ENCODE measurements around the gene MAST4. TPM values are rescaled to one million over a fixed set of nuclear protein-coding genes. Genes with fewer than 3 reads are reported as not detected.
A peak's percentile ranks its signal among the peaks of the same experiment; 100 is the strongest.

MAST4 gene
- polyA plus RNA-seq (2013, experiment 1 of 2) = 6.1 TPM
- 5.1 TPM for polyA plus RNA-seq (2013, experiment 2 of 2)

GRCh38 chr5:66595756-66596635 is at the start of gene MAST4:
Gene MAST4 (plus strand): TSS chr5:66596393. CDS start chr5:66596656, 263 bp downstream.
- peak within 1 kb of the TSS; percentile 32 for H3K9ac ChIP-seq (ENCODE audit: low read length)
- no peak within 1 kb of the TSS for H2BK5ac ChIP-seq (ENCODE audit: low read depth, low read length, poor library complexity, severe bottlenecking)

DNA sequence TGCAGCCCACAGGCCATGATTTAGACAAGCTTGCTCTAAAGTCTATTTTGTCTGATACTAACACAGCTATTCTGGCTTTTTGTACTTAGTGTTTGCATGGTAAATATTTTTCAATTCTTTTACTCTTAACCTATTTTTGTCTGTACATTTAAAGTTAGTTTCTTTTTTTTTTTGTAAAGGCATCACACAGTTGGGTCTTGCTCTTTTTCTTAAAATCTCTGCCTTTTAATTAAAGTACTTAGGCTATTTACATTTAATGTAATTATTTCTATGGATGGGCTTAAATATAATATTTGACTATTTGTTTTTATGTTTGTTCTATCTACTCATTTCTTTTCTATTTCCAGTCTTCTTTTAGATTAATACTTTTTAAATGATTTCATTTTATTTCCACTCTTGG is 49.7 kb upstream of the MAST4 start:
- no peak for DNase-seq
- Histone ChIP-seq H3K4me2 (ENCODE audit: low read length, poor library complexity, severe bottlenecking) (no peak overlapping the region), H3K4me3 (ENCODE audit: insufficient read depth in 1 of 2, low read depth in 1 of 2, low read length in 2 of 2) (no peak overlapping the region), H2BK5ac (ENCODE audit: low read depth, low read length, poor library complexity, severe bottlenecking) (no peak overlapping the region), H2AFZ (ENCODE audit: low read depth, low read length) (no peak overlapping the region), H3K18ac (ENCODE audit: low read depth in 1 of 2, low read length in 2 of 2) (no peak overlapping the region), H4K91ac (ENCODE audit: low read length) (no peak overlapping the region), H3K23ac (ENCODE audit: low read length in 2 of 2) (no peak overlapping the region), H2BK15ac (ENCODE audit: low read depth, poor library complexity, severe bottlenecking) (no peak overlapping the region), H3K36me3 (ENCODE audit: control insufficient read depth in 1 of 2, insufficient read depth in 2 of 2, low read depth in 1 of 2, low read length in 2 of 2) (no peaks in the 10 kb centered on the region), H2BK120ac (ENCODE audit: low read depth, low read length) (no peak overlapping the region), H3K79me1 (replicated peaks; ENCODE audit: low read length, poor library complexity, severe bottlenecking) (no peaks in the 10 kb centered on the region), H4K8ac (ENCODE audit: low read length) (no peak overlapping the region), H2BK12ac (ENCODE audit: low read length in 2 of 2) (no peak overlapping the region), H3K27ac (ENCODE audit: low read length, poor library complexity, severe bottlenecking) (no peak overlapping the region), H3K9ac (ENCODE audit: low read length) (no peak overlapping the region), H3K4ac (ENCODE audit: low read depth in 1 of 2, low read length in 2 of 2) (no peak overlapping the region), H3K9me3 (ENCODE audit: control insufficient read depth, low read length) (peaks cover 12% of the 10 kb centered on the region), H3K4me1 (ENCODE audit: control insufficient read depth, insufficient read depth, low read depth, low read length) (no peaks in the 10 kb centered on the region), H2AK5ac (ENCODE audit: low read length, severe bottlenecking) (no peak overlapping the region), H3K14ac (ENCODE audit: low read length in 2 of 2) (no peak overlapping the region), H3K27me3 (ENCODE audit: control insufficient read depth in 1 of 2, insufficient read depth in 1 of 2, low read length in 2 of 2) (no peaks in the 10 kb centered on the region)

More at GRCh38 chr5:66595756-66596635, at the start of gene MAST4:
- Histone ChIP-seq H3K9me3 (ENCODE audit: control insufficient read depth, low read length) (no peaks in the 10 kb centered on the region), H3K14ac (ENCODE audit: low read length in 2 of 2) (no peak within 1 kb of the TSS), H3K23ac (ENCODE audit: low read length in 2 of 2) (peak within 1 kb of the TSS in 1 of 2 experiments; percentile 2), H3K36me3 (ENCODE audit: control insufficient read depth in 1 of 2, insufficient read depth in 2 of 2, low read depth in 1 of 2, low read length in 2 of 2) (no peaks in the 10 kb centered on the region), H3K4me1 (ENCODE audit: control insufficient read depth, insufficient read depth, low read depth, low read length) (peaks cover 15% of the 10 kb centered on the region), H3K79me1 (replicated peaks; ENCODE audit: low read length, poor library complexity, severe bottlenecking) (no peaks in the 10 kb centered on the region), H2BK15ac (ENCODE audit: low read depth, poor library complexity, severe bottlenecking) (no peak within 1 kb of the TSS), H3K4me3 (ENCODE audit: insufficient read depth in 1 of 2, low read depth in 1 of 2, low read length in 2 of 2) (peak within 1 kb of the TSS; percentile 65 to 80), H4K8ac (ENCODE audit: low read length) (no peak within 1 kb of the TSS), H3K27me3 (ENCODE audit: control insufficient read depth in 1 of 2, insufficient read depth in 1 of 2, low read length in 2 of 2) (peaks cover 49 to 82% of the 10 kb centered on the region in 2 experiments), H3K4me2 (ENCODE audit: low read length, poor library complexity, severe bottlenecking) (peak within 1 kb of the TSS; percentile 99), H3K4ac (ENCODE audit: low read depth in 1 of 2, low read length in 2 of 2) (no peak within 1 kb of the TSS), H3K27ac (ENCODE audit: low read length, poor library complexity, severe bottlenecking) (no peak within 1 kb of the TSS), H2AK5ac (ENCODE audit: low read length, severe bottlenecking) (no peak within 1 kb of the TSS), H3K18ac (ENCODE audit: low read depth in 1 of 2, low read length in 2 of 2) (peak within 1 kb of the TSS in 1 of 2 experiments; percentile 26), H4K91ac (ENCODE audit: low read length) (no peak within 1 kb of the TSS), H2BK120ac (ENCODE audit: low read depth, low read length) (no peak within 1 kb of the TSS), H2BK12ac (ENCODE audit: low read length in 2 of 2) (no peak within 1 kb of the TSS), H2AFZ (ENCODE audit: low read depth, low read length) (peak within 1 kb of the TSS; percentile 89)
- peak; percentile 84 for DNase-seq
- under 1% methylated on average over 47 of the region's 74 CpGs for WGBS

GRCh38 chr5:66551338-66551737 is 44.9 kb upstream of the MAST4 start:
- H3K4me2 ChIP-seq (ENCODE audit: low read length, poor library complexity, severe bottlenecking) = no peak overlapping the region
- no peak for DNase-seq
- no peak overlapping the region for H3K4me3 ChIP-seq (ENCODE audit: insufficient read depth in 1 of 2, low read depth in 1 of 2, low read length in 2 of 2)
- H3K9ac ChIP-seq (ENCODE audit: low read length) = no peak overlapping the region
- no peaks in the 10 kb centered on the region for H3K36me3 ChIP-seq (ENCODE audit: control insufficient read depth in 1 of 2, insufficient read depth in 2 of 2, low read depth in 1 of 2, low read length in 2 of 2)
- no peaks in the 10 kb centered on the region for H3K79me1 ChIP-seq (replicated peaks; ENCODE audit: low read length, poor library complexity, severe bottlenecking)
- no peak overlapping the region for H4K91ac ChIP-seq (ENCODE audit: low read length)
- H2BK15ac ChIP-seq (ENCODE audit: low read depth, poor library complexity, severe bottlenecking) = no peak overlapping the region
- no peaks in the 10 kb centered on the region for H3K4me1 ChIP-seq (ENCODE audit: control insufficient read depth, insufficient read depth, low read depth, low read length)
- H2BK12ac ChIP-seq (ENCODE audit: low read length in 2 of 2) = no peak overlapping the region
- no peak overlapping the region for H3K14ac ChIP-seq (ENCODE audit: low read length in 2 of 2)
- H3K9me3 ChIP-seq (ENCODE audit: control insufficient read depth, low read length) = peaks cover 12% of the 10 kb centered on the region
- no peak overlapping the region for H4K8ac ChIP-seq (ENCODE audit: low read length)
- no CpG with 5 or more reads among the region's 2 CpGs for WGBS
- no peak overlapping the region for H3K18ac ChIP-seq (ENCODE audit: low read depth in 1 of 2, low read length in 2 of 2)
- H2BK5ac ChIP-seq (ENCODE audit: low read depth, low read length, poor library complexity, severe bottlenecking) = no peak overlapping the region
- no peak overlapping the region for H2BK120ac ChIP-seq (ENCODE audit: low read depth, low read length)
- H2AK5ac ChIP-seq (ENCODE audit: low read length, severe bottlenecking) = no peak overlapping the region
- no peak overlapping the region for H3K23ac ChIP-seq (ENCODE audit: low read length in 2 of 2)
- no peak overlapping the region for H2AFZ ChIP-seq (ENCODE audit: low read depth, low read length)
- no peak overlapping the region for H3K27ac ChIP-seq (ENCODE audit: low read length, poor library complexity, severe bottlenecking)
- H3K27me3 ChIP-seq (ENCODE audit: control insufficient read depth in 1 of 2, insufficient read depth in 1 of 2, low read length in 2 of 2) = no peaks in the 10 kb centered on the region
- H3K4ac ChIP-seq (ENCODE audit: low read depth in 1 of 2, low read length in 2 of 2) = no peak overlapping the region

- Histone ChIP-seq H2BK120ac (ENCODE audit: low read depth, low read length) (no peak overlapping the region), H4K91ac (ENCODE audit: low read length) (no peak overlapping the region), H3K4me1 (ENCODE audit: control insufficient read depth, insufficient read depth, low read depth, low read length) (no peaks in the 10 kb centered on the region), H3K4ac (ENCODE audit: low read depth in 1 of 2, low read length in 2 of 2) (no peak overlapping the region), H3K4me2 (ENCODE audit: low read length, poor library complexity, severe bottlenecking) (no peak overlapping the region), H3K9me3 (ENCODE audit: control insufficient read depth, low read length) (peaks cover 12% of the 10 kb centered on the region), H3K36me3 (ENCODE audit: control insufficient read depth in 1 of 2, insufficient read depth in 2 of 2, low read depth in 1 of 2, low read length in 2 of 2) (no peaks in the 10 kb centered on the region), H3K4me3 (ENCODE audit: insufficient read depth in 1 of 2, low read depth in 1 of 2, low read length in 2 of 2) (no peak overlapping the region), H2BK5ac (ENCODE audit: low read depth, low read length, poor library complexity, severe bottlenecking) (no peak overlapping the region), H3K18ac (ENCODE audit: low read depth in 1 of 2, low read length in 2 of 2) (no peak overlapping the region), H3K9ac (ENCODE audit: low read length) (no peak overlapping the region), H2BK12ac (ENCODE audit: low read length in 2 of 2) (no peak overlapping the region), H3K79me1 (replicated peaks; ENCODE audit: low read length, poor library complexity, severe bottlenecking) (no peaks in the 10 kb centered on the region), H4K8ac (ENCODE audit: low read length) (no peak overlapping the region), H2AK5ac (ENCODE audit: low read length, severe bottlenecking) (no peak overlapping the region), H3K27ac (ENCODE audit: low read length, poor library complexity, severe bottlenecking) (no peak overlapping the region), H3K27me3 (ENCODE audit: control insufficient read depth in 1 of 2, insufficient read depth in 1 of 2, low read length in 2 of 2) (no peaks in the 10 kb centered on the region), H2BK15ac (ENCODE audit: low read depth, poor library complexity, severe bottlenecking) (no peak overlapping the region), H3K14ac (ENCODE audit: low read length in 2 of 2) (no peak overlapping the region), H3K23ac (ENCODE audit: low read length in 2 of 2) (no peak overlapping the region), H2AFZ (ENCODE audit: low read depth, low read length) (no peak overlapping the region)
- DNase-seq = no peak
- 63% methylated on average over 1 of the region's 1 CpG for WGBS
Measured at GRCh38 chr5:66551945-66552344, 44.2 kb upstream of the MAST4 start.
